K562 (cell line): ENCODE data around the gene KCNAB2. TPM values are rescaled to one million over a fixed set of nuclear protein-coding genes. Genes with fewer than 3 reads are reported as not detected.
A peak's percentile ranks its signal among the peaks of the same experiment; 100 is the strongest.

Experiments used
- ATAC-seq: fragments of 200-7000 bp; cut with Tn5 transposase; 3 replicates; pipeline ENCODE4 v1.9.1; 2020; ENCODE audit warnings: moderate library complexity
- BruUV-seq: library from RNA; stranded (reverse); fragments of 400-500 nt; replicated peaks from 2 replicates; lab custom pipeline; 2021; lab: Mats Ljungman, UMichigan
- CTCF ChIA-PET: fragments of 300-600 bp; formaldehyde crosslinking; extraction: SDS; loops from one replicate; lab custom pipeline; 2021; ENCODE audit warnings: low intra/inter-chr PET ratio; lab: Yijun Ruan, JAX
- POLR2A ChIA-PET: fragments of 300-600, 350-650 bp; sonication (Branson Sonifier 250); formaldehyde crosslinking; extraction: SDS; loops from one replicate; lab custom pipeline; 2021; ENCODE audit warnings: antibody characterized with exemption, inconsistent platforms; lab: Yijun Ruan, JAX
- DNase-seq, 4 experiments: peaks; one replicate each; pipeline versions ENCODE4 v3.0.0 to v3.0.0-alpha.2; 2011 to 2018; ENCODE audit warnings: low spot score in 3 of 4, mixed read lengths in 3 of 4; ENCODE audit errors: extremely low read depth in 1 of 4
- FAIRE-seq: peaks from 2 replicates; lab custom pipeline; 2011; peaks lifted over from hg19 to GRCh38; lab: Jason Lieb, UNC
- H2AFZ ChIP-seq: 2 replicates; pipeline ENCODE4 v1.6.0; 2011; ENCODE audit warnings: low read depth, low read length, control low read depth, inconsistent platforms
- H3K27ac ChIP-seq: fragments of 200-600 bp; 3 replicates; pipeline ENCODE4 v1.8.0; 2011; ENCODE audit warnings: low read depth, mild to moderate bottlenecking, control low read depth, inconsistent platforms, low read length, moderate library complexity, mixed read lengths; ENCODE audit errors: extremely low read depth
- H3K27me3 ChIP-seq, 2 experiments: fragments of 300-600 bp in 1 of 2; 2 replicates in 1 of 2; 3 replicates in 1 of 2; pipeline versions ENCODE4 v1.6.0 to v1.8.0; 2011; ENCODE audit warnings: inconsistent platforms in 2 of 2, low read length in 2 of 2, mild to moderate bottlenecking in 1 of 2, mixed read lengths in 1 of 2, moderate library complexity in 1 of 2; ENCODE audit not compliant: control insufficient read depth in 2 of 2, insufficient read depth in 2 of 2
- H3K36me3 ChIP-seq: fragments of 300-600 bp; 3 replicates; pipeline ENCODE4 v1.8.0; 2011; ENCODE audit warnings: mild to moderate bottlenecking, low read length, inconsistent platforms; ENCODE audit not compliant: control insufficient read depth, insufficient read depth
- H3K4me1 ChIP-seq, 2 experiments: fragments of 200-600 bp in 1 of 2; replicated peaks in 1 of 2; 2 replicates in 1 of 2; 3 replicates in 1 of 2; pipeline versions ENCODE4 v1.5.1 to v1.8.0; 2011; ENCODE audit warnings: inconsistent platforms in 2 of 2, low read length in 2 of 2, mild to moderate bottlenecking in 1 of 2, mixed read lengths in 1 of 2, moderate library complexity in 1 of 2; ENCODE audit not compliant: control insufficient read depth in 2 of 2, insufficient read depth in 2 of 2
- H3K4me2 ChIP-seq: 2 replicates; pipeline ENCODE4 v1.6.1; 2011; ENCODE audit warnings: low read length, control low read depth, inconsistent platforms, mixed read lengths; ENCODE audit not compliant: insufficient read depth
- H3K4me3 ChIP-seq: fragments of 200-600 bp; sonication (generic), shearing (Covaris generic); 2 replicates; pipeline ENCODE4 v1.5.1; 2016; ENCODE audit warnings: control low read depth, inconsistent platforms
- H3K79me2 ChIP-seq: fragments of 200-600 bp; 3 replicates; pipeline ENCODE4 v1.8.0; 2011; ENCODE audit warnings: low read length, inconsistent platforms; ENCODE audit not compliant: control insufficient read depth, insufficient read depth
- H3K9ac ChIP-seq, 2 experiments: 2 replicates each; pipeline versions ENCODE4 v1.6.0 to v1.6.1; 2011; ENCODE audit warnings: low read depth in 2 of 2, low read length in 2 of 2, control low read depth in 1 of 2, inconsistent platforms in 1 of 2, mild to moderate bottlenecking in 1 of 2, mixed read lengths in 1 of 2; ENCODE audit not compliant: insufficient read depth in 1 of 2
- H3K9me1 ChIP-seq: one replicate; pipeline ENCODE4 v1.6.0; 2011; ENCODE audit warnings: inconsistent platforms, mild to moderate bottlenecking, low read length, moderate library complexity; ENCODE audit not compliant: control insufficient read depth, insufficient read depth
- H3K9me3 ChIP-seq: replicated peaks from 2 replicates; pipeline ENCODE4 v1.5.1; 2011; ENCODE audit warnings: low read depth, low read length, inconsistent platforms; ENCODE audit not compliant: control insufficient read depth, insufficient read depth
- H4K20me1 ChIP-seq: replicated peaks from 2 replicates; pipeline ENCODE4 v1.6.1; 2011; ENCODE audit warnings: low read length, inconsistent platforms, mixed read lengths; ENCODE audit not compliant: control insufficient read depth, insufficient read depth
- BDP1 ChIP-seq: IDR thresholded peaks from 3 replicates; pipeline ENCODE4 v1.6.1; 2011; ENCODE audit not compliant: insufficient read length, insufficient read depth
- CBX2 ChIP-seq: fragments of 200-600 bp; sonication (generic); IDR thresholded peaks from one replicate; pipeline ENCODE4 v1.6.1; 2012; ENCODE audit warnings: mild to moderate bottlenecking, low read length, inconsistent platforms; ENCODE audit not compliant: insufficient read depth, poor library complexity, severe bottlenecking
- DPF2 ChIP-seq: fragments of 450-650 bp; IDR thresholded peaks from 2 replicates; pipeline ENCODE4 v1.6.1; 2016
- EGR1 ChIP-seq: fragments of 450-650 bp; conservative IDR thresholded peaks from 2 replicates; pipeline ENCODE4 v1.6.1; 2017; ENCODE audit warnings: mild to moderate bottlenecking
- FOSL1 ChIP-seq: fragments of 200-800 bp; sonication (Bioruptor generic); conservative IDR thresholded peaks from 2 replicates; pipeline ENCODE4 v1.6.1; 2016; ENCODE audit warnings: missing genetic modification characterization, missing compliant biosample characterization
- PHF20 ChIP-seq: fragments of 450-650 bp; IDR thresholded peaks from 2 replicates; pipeline ENCODE4 v1.6.1; 2018; ENCODE audit not compliant: partially characterized antibody
- PHTF2 ChIP-seq: fragments of 250-450 bp; sonication (Bioruptor Pico); IDR thresholded peaks from 2 replicates; pipeline ENCODE4 v1.5.0; 2021; ENCODE audit warnings: mild to moderate bottlenecking
- SMARCE1 ChIP-seq: fragments of 450-650 bp; IDR thresholded peaks from 2 replicates; pipeline ENCODE4 v1.7.1; 2016; ENCODE audit warnings: mild to moderate bottlenecking
- TAL1 ChIP-seq: fragments of 450-650 bp; IDR thresholded peaks from 2 replicates; pipeline ENCODE4 v1.6.1; 2016; ENCODE audit warnings: mild to moderate bottlenecking
- WGBS: fragments of 100-300 bp; shearing (Covaris generic); methylation state at CpG from one replicate; pipeline ENCODE4 v1.1.6; 2016; ENCODE audit warnings: low coverage, mixed read lengths; ENCODE audit not compliant: insufficient coverage; ENCODE audit errors: missing lambda C conversion rate; 5-methylcytosine and 5-hydroxymethylcytosine counted together
- in situ Hi-C: fragments of 300-500 bp; cut with MboI; formaldehyde crosslinking; loops from 4 replicates; pipeline ENCODE4 v1.15.0; 2018; ENCODE audit warnings: inconsistent platforms, mixed read lengths
- intact Hi-C: fragments of 100-400 bp; cut with micrococcal nuclease; formaldehyde crosslinking; loops from 2 replicates; pipeline ENCODE4 v1.14.2; 2022
- polyA plus RNA-seq, 8 experiments: library from polyadenylated mRNA; depleted of rRNA in 4 of 8; stranded (reverse) in 5 of 8; unstranded in 3 of 8; fragments of >200 nt; fragmentation: Nextera tagmentation in 2 of 8; fragmentation: Illumina TruSeq in 1 of 8; extraction: Ambion mirVana in 2 of 8; extraction: Trizol in 1 of 8; gene quantifications; 2 replicates each; pipeline versions ENCODE4 v1.2.1 to v1.2.3, GENCODE V29; 2011 to 2014; ENCODE audit warnings: inconsistent platforms in 1 of 8, missing spikeins in 1 of 8
- total RNA-seq, 7 experiments: library from RNA; depleted of rRNA in 6 of 7; stranded (reverse); fragments of >200 nt in 6 of 7; fragmentation: Illumina TruSeq in 2 of 7; extraction: Trizol in 2 of 7; gene quantifications; 2 replicates each; pipeline versions ENCODE4 v1.2.1 to v1.2.3, GENCODE V29; 2011 to 2021; ENCODE audit warnings: low replicate concordance in 1 of 7
- TF ChIP-seq, protein P1 (sequence below), 2 experiments: fragments of 450-650 bp in 1 of 2; sonication (generic) in 1 of 2; formaldehyde crosslinking in 1 of 2; IDR thresholded peaks in 1 of 2; conservative IDR thresholded peaks in 1 of 2; 2 replicates each; pipeline versions ENCODE4 v1.6.1 to v1.8.1; 2016 to 2023; ENCODE audit warnings: mild to moderate bottlenecking in 2 of 2, moderate library complexity in 2 of 2, inconsistent platforms in 1 of 2, missing genetic modification reagents in 1 of 2
- TF ChIP-seq, protein P2 (sequence below), 2 experiments: fragments of 450-650 bp in 1 of 2; sonication (generic) in 1 of 2; formaldehyde crosslinking in 1 of 2; IDR thresholded peaks; 2 replicates each; pipeline versions ENCODE4 v1.7.1 to v1.9.0; 2016 to 2022; ENCODE audit warnings: inconsistent platforms in 1 of 2, mild to moderate bottlenecking in 1 of 2, missing genetic modification reagents in 1 of 2

The KCNAB2 gene
- total and polyA plus RNA-seq, 9 of the 15 experiments (the other 6 are each of a cell fraction or from before 2014, with no cell fraction given): 1.8 to 15.8 (median 7.1) TPM

DNA sequence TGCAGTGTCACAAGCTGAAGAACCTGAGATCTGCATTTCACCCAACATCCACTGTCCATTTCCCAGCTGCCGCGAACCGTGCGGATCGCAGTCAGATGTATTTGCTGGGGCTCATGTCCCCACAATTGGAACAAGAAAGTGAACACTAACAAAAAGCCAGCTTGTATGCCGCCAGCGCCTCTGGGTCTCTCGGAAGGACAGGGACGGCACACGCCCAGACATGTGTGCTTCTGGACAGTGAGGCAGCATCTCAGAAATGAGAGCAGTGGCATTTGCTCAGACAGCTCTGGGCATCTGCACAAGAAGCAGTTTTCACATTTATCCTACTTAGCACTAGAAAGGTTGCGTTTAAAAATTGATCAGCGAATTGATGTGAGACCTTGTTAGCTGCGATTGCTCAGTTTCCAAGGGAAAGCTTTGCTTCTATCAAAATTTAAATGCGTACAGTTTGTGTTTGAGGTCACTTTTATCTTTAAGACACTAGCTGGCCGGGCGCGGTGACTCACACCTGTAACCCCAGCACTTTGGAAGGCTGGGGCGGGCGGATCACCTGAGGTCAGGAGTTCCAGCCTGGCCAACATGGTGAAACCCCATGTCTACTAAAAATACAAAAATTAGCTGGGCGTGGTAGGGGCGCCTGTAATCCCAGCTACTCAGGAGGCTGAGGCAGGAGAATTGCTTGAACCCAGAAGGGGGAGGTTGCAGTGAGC is 28.7 kb downstream of the KCNAB2 start:
- Histone ChIP-seq H3K4me2 (no peak overlapping the region), H2AFZ (peak overlapping the region; percentile 19; the same call in 1 of the 2 replicates), H3K9me3 (no peaks in the 10 kb centered on the region), H3K9me1 (peaks cover 2% of the 10 kb centered on the region), H3K27ac (no peak overlapping the region), H3K9ac (peak overlapping the region in 1 of 2 experiments; percentile 72; a peak in 2 of 4 replicates), H3K4me3 (no peak overlapping the region), H3K36me3 (no peaks in the 10 kb centered on the region), H3K79me2 (no peaks in the 10 kb centered on the region), H3K27me3 (peaks cover 37 to 66% of the 10 kb centered on the region in 2 experiments), H3K4me1 (peaks cover 2 to 33% of the 10 kb centered on the region in 2 experiments; a peak in 4 of 5 replicates), H4K20me1 (peaks cover 32% of the 10 kb centered on the region)
- peak; percentile 58 for FAIRE-seq
- ChIA-PET POLR2A (interaction anchor here (0.6 to 1.4 kb wide), 7 partner anchors 8 to 59 kb away, joined by 3 to 6 read pairs (median 4); no protein-coding TSS in a partner anchor), CTCF (interaction anchor here (0.6 kb wide), 1 partner anchor 645 kb away, joined by 3 read pairs; no protein-coding TSS in a partner anchor)
- no TSS peak for BruUV-seq
- WGBS: 41% methylated on average over 20 of the region's 21 CpGs
- in situ Hi-C loops: no loop called here
- no peak; the same call in 2 of the 3 replicates for ATAC-seq
- intact Hi-C loops: no loop called here
- DNase-seq: peak in 1 of 4 experiments; percentile 40
- TF ChIP-seq PHTF2 (CRISPR knock-in tag) (no peak), FOSL1 (peak; percentile 87), PHF20 (no peak), TAL1 (peak; percentile 16; the same call in 1 of the 2 replicates), DPF2 (peak; percentile 49; the same call in 1 of the 2 replicates), BDP1 (no peak), SMARCE1 (peak; percentile 62), CBX2 (no peak), EGR1 (0 out of 2 replicates have a peak, but pooled peaks have one; percentile 3)
- TF ChIP-seq, protein P1, sequence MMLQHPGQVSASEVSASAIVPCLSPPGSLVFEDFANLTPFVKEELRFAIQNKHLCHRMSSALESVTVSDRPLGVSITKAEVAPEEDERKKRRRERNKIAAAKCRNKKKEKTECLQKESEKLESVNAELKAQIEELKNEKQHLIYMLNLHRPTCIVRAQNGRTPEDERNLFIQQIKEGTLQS (IDR thresholded peaks at IDR 0.05): peak; percentile 71
- TF ChIP-seq, protein P1 (CRISPR knock-in tag; conservative IDR thresholded peaks at IDR 0.05): no peak
- TF ChIP-seq, protein P2, sequence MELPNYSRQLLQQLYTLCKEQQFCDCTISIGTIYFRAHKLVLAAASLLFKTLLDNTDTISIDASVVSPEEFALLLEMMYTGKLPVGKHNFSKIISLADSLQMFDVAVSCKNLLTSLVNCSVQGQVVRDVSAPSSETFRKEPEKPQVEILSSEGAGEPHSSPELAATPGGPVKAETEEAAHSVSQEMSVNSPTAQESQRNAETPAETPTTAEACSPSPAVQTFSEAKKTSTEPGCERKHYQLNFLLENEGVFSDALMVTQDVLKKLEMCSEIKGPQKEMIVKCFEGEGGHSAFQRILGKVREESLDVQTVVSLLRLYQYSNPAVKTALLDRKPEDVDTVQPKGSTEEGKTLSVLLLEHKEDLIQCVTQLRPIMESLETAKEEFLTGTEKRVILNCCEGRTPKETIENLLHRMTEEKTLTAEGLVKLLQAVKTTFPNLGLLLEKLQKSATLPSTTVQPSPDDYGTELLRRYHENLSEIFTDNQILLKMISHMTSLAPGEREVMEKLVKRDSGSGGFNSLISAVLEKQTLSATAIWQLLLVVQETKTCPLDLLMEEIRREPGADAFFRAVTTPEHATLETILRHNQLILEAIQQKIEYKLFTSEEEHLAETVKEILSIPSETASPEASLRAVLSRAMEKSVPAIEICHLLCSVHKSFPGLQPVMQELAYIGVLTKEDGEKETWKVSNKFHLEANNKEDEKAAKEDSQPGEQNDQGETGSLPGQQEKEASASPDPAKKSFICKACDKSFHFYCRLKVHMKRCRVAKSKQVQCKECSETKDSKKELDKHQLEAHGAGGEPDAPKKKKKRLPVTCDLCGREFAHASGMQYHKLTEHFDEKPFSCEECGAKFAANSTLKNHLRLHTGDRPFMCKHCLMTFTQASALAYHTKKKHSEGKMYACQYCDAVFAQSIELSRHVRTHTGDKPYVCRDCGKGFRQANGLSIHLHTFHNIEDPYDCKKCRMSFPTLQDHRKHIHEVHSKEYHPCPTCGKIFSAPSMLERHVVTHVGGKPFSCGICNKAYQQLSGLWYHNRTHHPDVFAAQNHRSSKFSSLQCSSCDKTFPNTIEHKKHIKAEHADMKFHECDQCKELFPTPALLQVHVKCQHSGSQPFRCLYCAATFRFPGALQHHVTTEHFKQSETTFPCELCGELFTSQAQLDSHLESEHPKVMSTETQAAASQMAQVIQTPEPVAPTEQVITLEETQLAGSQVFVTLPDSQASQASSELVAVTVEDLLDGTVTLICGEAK (IDR thresholded peaks at IDR 0.05): peak; percentile 32; the same call in 1 of the 2 replicates
- TF ChIP-seq, protein P2 (CRISPR knock-in tag; IDR thresholded peaks at IDR 0.05): no peak; the same call in 1 of the 2 replicates
